Ectodermal cell (in vitro differentiated cells): ENCODE results near the gene SHISAL1.

Experiments
- H3K27ac ChIP-seq: 2 replicates; pipeline ENCODE4 v1.7.0; 2013; ENCODE audit warnings: mild to moderate bottlenecking, low read depth, low read length; ENCODE audit not compliant: insufficient read depth, poor library complexity, severe bottlenecking
- H3K27me3 ChIP-seq: 2 replicates; pipeline ENCODE4 v1.7.0; 2013; ENCODE audit warnings: mild to moderate bottlenecking, low read length; ENCODE audit not compliant: insufficient read depth, control insufficient read depth, poor library complexity, severe bottlenecking
- H3K36me3 ChIP-seq: one replicate; pipeline ENCODE4 v1.7.0; 2013; ENCODE audit warnings: low read length; ENCODE audit not compliant: control insufficient read depth, insufficient read depth
- H3K4me1 ChIP-seq: one replicate; pipeline ENCODE4 v1.7.0; 2013; ENCODE audit warnings: low read length; ENCODE audit not compliant: control insufficient read depth, insufficient read depth
- H3K4me3 ChIP-seq: 2 replicates; pipeline ENCODE4 v1.7.0; 2013; ENCODE audit warnings: low read depth, low read length, control low read depth; ENCODE audit not compliant: insufficient read depth
- H3K9me3 ChIP-seq: 2 replicates; pipeline ENCODE4 v1.7.0; 2013; ENCODE audit warnings: mild to moderate bottlenecking, low read length, moderate library complexity; ENCODE audit not compliant: control insufficient read depth
- whole genome bisulfite sequencing, 2 experiments: methylation state at CpG; one replicate each; pipeline ENCODE4 v1.1.7; 2013; ENCODE audit warnings: missing lambda C conversion rate in 2 of 2; 5-methylcytosine and 5-hydroxymethylcytosine counted together

The SHISAL1 gene

DNA sequence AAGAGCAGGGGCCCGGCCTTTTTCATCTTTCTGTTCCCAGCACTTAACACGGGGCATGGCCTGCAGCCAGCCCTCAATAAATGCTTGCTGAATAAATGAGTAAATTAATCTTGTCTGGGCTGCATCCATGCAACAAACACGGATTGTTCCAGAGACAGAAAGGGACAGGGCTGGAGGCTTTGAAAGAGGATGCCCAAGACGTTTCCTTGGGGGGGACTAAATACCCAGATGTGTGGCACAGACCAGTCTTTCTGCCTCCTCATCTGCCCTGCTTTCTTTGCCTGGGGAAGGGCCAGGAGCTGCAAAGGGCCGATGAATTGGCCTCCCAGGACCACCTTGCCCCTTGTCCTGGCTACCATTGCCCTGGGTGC, 40.4 kb downstream of the SHISAL1 start:
- Histone ChIP-seq H3K27me3 (no peaks in the 10 kb centered on the region), H3K27ac (peak overlapping the region; percentile 29), H3K36me3 (no peaks in the 10 kb centered on the region), H3K4me1 (peaks cover 41% of the 10 kb centered on the region), H3K4me3 (no peak overlapping the region), H3K9me3 (no peaks in the 10 kb centered on the region)
- 86 to 91% methylated on average over 5 of the region's 5 CpGs for WGBS, 2 experiments

- no peaks in the 10 kb centered on the region for H3K9me3 ChIP-seq
- H3K4me3 ChIP-seq: no peak overlapping the region
- H3K27me3 ChIP-seq: no peaks in the 10 kb centered on the region
- H3K4me1 ChIP-seq: peaks cover 36% of the 10 kb centered on the region
- H3K27ac ChIP-seq: peak overlapping the region; percentile 32
- 62 to 66% methylated on average over 11 of the region's 11 CpGs for WGBS, 2 experiments
- no peaks in the 10 kb centered on the region for H3K36me3 ChIP-seq
These were observed 40.9 kb downstream of the SHISAL1 start for GRCh38 chr22:44271732-44272400.

DNA sequence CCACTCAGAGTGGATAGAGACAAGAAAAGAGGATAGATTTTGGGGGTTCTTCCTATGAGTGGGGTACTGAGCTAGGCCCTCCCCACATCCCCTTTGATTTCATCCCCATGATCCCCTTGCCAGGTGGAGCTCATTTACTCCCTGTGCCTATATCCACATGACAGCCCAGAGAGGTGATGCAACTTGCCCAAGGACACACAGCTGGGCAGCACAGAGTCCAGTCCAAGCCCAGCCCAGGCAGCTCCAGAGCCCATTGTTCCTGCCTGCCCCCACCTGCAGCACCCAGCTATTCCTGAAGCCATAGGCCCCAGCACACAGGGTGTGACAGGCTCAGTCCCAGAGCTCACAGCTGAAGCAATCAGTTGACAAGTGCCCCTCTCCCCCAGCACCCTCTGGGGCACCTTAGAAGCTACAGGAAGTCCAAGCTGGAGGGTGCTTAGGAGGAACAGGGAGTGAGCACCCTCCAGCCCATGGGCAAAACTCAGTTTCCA, 41.7 kb downstream of the SHISAL1 start:
- Histone ChIP-seq H3K27ac (no peak overlapping the region), H3K4me3 (no peak overlapping the region), H3K9me3 (no peaks in the 10 kb centered on the region)

GRCh38 chr22:44270556-44270880, 42.2 kb downstream of the SHISAL1 start:
- Histone ChIP-seq H3K27ac (no peak overlapping the region), H3K36me3 (no peaks in the 10 kb centered on the region), H3K27me3 (no peaks in the 10 kb centered on the region), H3K9me3 (no peaks in the 10 kb centered on the region), H3K4me1 (peaks cover 22% of the 10 kb centered on the region), H3K4me3 (no peak overlapping the region)
- 91% methylated on average over 9 of the region's 9 CpGs for WGBS, 2 experiments

More for the DNA sequence above, 41.7 kb downstream of the SHISAL1 start:
- Histone ChIP-seq H3K4me1 (peaks cover 28% of the 10 kb centered on the region), H3K27me3 (no peaks in the 10 kb centered on the region), H3K36me3 (no peaks in the 10 kb centered on the region)

DNA sequence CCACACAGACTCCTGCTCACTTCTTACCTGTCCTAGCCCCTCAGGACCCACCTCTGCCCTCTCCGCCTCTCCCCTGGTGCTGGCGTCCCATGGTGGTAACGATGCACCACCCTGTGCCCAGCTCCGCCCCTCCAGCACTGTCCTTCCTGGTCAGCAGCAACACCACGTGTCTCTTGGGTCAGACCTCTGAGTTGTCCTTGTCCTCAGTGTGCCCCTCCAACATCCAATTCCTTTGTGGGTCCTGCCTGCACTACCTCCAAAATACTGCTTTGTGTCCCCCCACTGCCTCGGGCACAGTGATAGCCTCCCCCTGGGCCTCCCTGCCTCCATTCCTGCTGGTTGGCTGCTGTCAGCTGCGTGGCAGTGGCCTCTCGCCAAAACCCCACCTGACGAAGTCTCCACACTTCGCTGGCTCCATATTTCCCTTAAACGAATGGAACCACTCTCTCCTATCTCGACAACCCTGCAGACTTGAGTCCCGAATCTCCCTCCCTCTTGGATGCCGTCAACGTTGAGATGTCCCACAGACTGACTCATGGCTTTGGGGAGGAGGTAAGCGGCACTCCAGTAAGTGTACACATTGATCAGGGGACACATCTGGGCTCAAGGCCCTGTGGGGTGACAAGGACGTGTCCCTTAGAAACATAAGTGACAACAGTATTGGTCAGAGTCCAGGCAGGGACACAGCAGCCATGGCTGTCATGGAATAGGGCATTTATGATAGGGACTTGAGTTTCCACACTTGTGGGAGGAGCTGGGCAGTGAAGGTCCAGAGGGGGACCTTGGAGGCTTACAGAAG, 42.8 kb downstream of the SHISAL1 start:
- H3K4me1 ChIP-seq: peaks cover 18% of the 10 kb centered on the region
- no peak overlapping the region for H3K4me3 ChIP-seq
- H3K36me3 ChIP-seq: no peaks in the 10 kb centered on the region
- H3K27me3 ChIP-seq: no peaks in the 10 kb centered on the region
- 93 to 94% methylated on average over 17 of the region's 17 CpGs for WGBS, 2 experiments
- H3K27ac ChIP-seq: no peak overlapping the region
- no peaks in the 10 kb centered on the region for H3K9me3 ChIP-seq

DNA sequence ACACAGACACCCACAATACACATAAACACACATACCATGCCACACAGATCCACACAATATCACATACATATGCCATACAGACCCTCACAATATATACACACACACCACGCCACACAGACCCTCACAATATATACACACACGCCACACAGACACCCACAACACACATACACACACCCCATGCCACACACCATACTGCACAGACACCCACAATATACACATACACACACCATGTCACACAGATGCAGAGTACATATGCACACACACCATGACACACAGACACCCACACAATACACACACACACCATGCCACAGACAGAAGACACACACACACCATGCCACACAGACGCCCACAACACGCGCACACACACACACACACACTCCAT, 43.6 kb downstream of the SHISAL1 start:
- H3K27ac ChIP-seq: no peak overlapping the region
- WGBS, 2 experiments: 75 to 79% methylated on average over 5 of the region's 5 CpGs
- H3K36me3 ChIP-seq: no peaks in the 10 kb centered on the region
- H3K9me3 ChIP-seq: no peaks in the 10 kb centered on the region
- no peaks in the 10 kb centered on the region for H3K27me3 ChIP-seq
- no peak overlapping the region for H3K4me3 ChIP-seq
- peaks cover 18% of the 10 kb centered on the region for H3K4me1 ChIP-seq

GRCh38 chr22:44268431-44269116, 44.2 kb downstream of the SHISAL1 start:
- Histone ChIP-seq H3K27ac (no peak overlapping the region), H3K36me3 (no peaks in the 10 kb centered on the region), H3K27me3 (no peaks in the 10 kb centered on the region), H3K4me1 (peaks cover 18% of the 10 kb centered on the region), H3K4me3 (no peak overlapping the region), H3K9me3 (no peaks in the 10 kb centered on the region)
- WGBS, 2 experiments: 87% methylated on average over 18 of the region's 18 CpGs

GRCh38 chr22:44267856-44268255, 44.9 kb downstream of the SHISAL1 start:
- Histone ChIP-seq H3K27me3 (no peaks in the 10 kb centered on the region), H3K27ac (no peak overlapping the region), H3K4me1 (peaks cover 18% of the 10 kb centered on the region), H3K4me3 (no peak overlapping the region), H3K9me3 (no peaks in the 10 kb centered on the region), H3K36me3 (no peaks in the 10 kb centered on the region)
- 92 to 97% methylated on average over 4 to 5 of the region's 5 CpGs for WGBS, 2 experiments

GRCh38 chr22:44266796-44267760, 45.7 kb downstream of the SHISAL1 start:
- Histone ChIP-seq H3K9me3 (no peaks in the 10 kb centered on the region), H3K27ac (no peak overlapping the region), H3K4me3 (no peak overlapping the region), H3K4me1 (peaks cover 16% of the 10 kb centered on the region), H3K27me3 (no peaks in the 10 kb centered on the region), H3K36me3 (no peaks in the 10 kb centered on the region)
- WGBS, 2 experiments: 93 to 94% methylated on average over 26 of the region's 26 CpGs
